Measurements from ENCODE around the gene NFATC1.

DNA sequence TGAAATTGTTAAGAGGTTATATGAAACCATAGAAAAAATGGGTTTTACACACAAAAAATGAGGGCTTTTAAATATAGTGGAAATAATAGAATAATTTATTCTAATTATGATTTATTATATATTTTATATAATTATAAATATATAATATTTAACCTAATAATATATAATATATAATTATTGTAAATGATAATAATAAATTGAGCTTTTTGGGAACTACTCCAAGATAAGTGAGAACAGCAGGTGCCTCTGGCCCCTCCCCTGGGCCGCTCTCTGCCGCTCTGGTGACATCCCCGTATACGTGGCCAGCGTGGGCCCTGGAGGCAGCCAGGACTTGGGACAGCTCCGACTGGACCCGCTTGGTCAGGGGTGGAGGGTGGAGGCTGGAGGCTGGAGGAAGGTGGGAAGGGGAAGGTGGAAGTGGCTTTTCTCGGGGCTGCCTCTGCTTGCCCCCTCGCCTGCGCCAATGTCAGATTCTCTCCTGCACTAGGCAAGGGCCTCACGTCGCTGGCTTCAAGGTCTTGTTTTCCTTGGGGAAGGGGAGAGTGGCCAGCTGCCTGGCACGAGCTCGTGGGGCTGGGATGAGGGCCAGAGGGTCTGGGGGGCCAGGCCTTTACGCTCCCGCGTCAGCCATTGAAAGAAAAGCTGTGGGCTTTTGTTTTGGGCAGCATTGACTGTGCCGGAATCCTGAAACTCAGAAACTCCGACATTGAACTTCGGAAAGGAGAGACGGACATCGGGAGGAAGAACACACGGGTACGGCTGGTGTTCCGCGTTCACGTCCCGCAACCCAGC is 54.8 kb downstream of the NFATC1 start:
- TF ChIP-seq POLR2A (IDR thresholded peaks at IDR 0.05): no peak
- TF ChIP-seq, protein P1, sequence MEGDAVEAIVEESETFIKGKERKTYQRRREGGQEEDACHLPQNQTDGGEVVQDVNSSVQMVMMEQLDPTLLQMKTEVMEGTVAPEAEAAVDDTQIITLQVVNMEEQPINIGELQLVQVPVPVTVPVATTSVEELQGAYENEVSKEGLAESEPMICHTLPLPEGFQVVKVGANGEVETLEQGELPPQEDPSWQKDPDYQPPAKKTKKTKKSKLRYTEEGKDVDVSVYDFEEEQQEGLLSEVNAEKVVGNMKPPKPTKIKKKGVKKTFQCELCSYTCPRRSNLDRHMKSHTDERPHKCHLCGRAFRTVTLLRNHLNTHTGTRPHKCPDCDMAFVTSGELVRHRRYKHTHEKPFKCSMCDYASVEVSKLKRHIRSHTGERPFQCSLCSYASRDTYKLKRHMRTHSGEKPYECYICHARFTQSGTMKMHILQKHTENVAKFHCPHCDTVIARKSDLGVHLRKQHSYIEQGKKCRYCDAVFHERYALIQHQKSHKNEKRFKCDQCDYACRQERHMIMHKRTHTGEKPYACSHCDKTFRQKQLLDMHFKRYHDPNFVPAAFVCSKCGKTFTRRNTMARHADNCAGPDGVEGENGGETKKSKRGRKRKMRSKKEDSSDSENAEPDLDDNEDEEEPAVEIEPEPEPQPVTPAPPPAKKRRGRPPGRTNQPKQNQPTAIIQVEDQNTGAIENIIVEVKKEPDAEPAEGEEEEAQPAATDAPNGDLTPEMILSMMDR (IDR thresholded peaks at IDR 0.05): no peak
